ENCODE data around the gene NOL4L. TPM values are rescaled to one million over a fixed set of nuclear protein-coding genes. Genes with fewer than 3 reads are reported as not detected.

Gene NOL4L
- total RNA-seq, 1 experiment from 2014 or later = 31.7 TPM

DNA sequence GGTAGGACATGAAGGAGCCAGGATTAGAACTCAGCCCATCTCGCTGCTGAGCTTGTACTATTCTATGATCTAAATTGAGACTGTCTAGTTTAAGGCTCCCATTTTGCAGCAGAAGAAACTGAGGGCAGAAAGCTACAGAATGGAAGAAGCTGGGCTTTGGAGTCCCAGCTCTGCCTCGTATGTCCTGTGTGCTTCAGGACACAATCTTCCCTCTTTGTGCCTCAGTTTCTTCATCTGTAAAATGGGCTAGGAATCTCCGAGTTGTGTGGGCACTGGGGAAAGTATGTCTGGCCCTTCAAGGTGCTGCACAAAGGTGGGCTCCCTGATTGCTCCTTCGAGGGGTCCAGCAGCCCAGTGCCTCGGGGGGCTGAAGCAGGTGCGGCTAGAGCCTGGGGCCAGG is 20.7 kb downstream of the NOL4L start:
- H3K4ac ChIP-seq (ENCODE audit: low read depth, low read length) = no peak overlapping the region
- Mint-ChIP-seq H3K27ac (no peak overlapping the region), H3K36me3 (ENCODE audit: insufficient read depth in 1 of 3, low read depth in 3 of 3) (peaks cover 0 to 2% (median 0%) of the 10 kb centered on the region in 3 experiments; a peak in 1 of 7 replicates), H3K27me3 (ENCODE audit: low read depth) (peaks cover 34% of the 10 kb centered on the region), H3K4me3 (no peak overlapping the region), H3K9me3 (no peaks in the 10 kb centered on the region; a peak in 1 of 5 replicates), H3K4me1 (peaks cover 28 to 30% of the 10 kb centered on the region in 2 experiments)
- no peak overlapping the region for H3K9ac ChIP-seq (ENCODE audit: extremely low read depth, insufficient read length, low read length)
- H3K56ac ChIP-seq (ENCODE audit: insufficient read length, low read depth, low read length) = no peak overlapping the region
- H3K27me3 ChIP-seq (ENCODE audit: insufficient read depth, low read length) = no peaks in the 10 kb centered on the region
- no peak for DNase-seq
- no peak overlapping the region for H2BK5ac ChIP-seq (ENCODE audit: insufficient read length, low read length)
- no peak overlapping the region for H3T11ph ChIP-seq (ENCODE audit: low read length)
- H2BK12ac ChIP-seq (ENCODE audit: insufficient read length, low read depth, low read length) = no peak overlapping the region
- H3K23ac ChIP-seq (ENCODE audit: insufficient read length, low read depth, low read length) = no peak overlapping the region
- H3K79me2 ChIP-seq (ENCODE audit: insufficient read depth, low read length) = no peaks in the 10 kb centered on the region
- no peak overlapping the region for H3K27ac ChIP-seq (ENCODE audit: insufficient read length, low read depth, low read length)
- H2BK120ac ChIP-seq (ENCODE audit: low read depth, low read length, poor library complexity, severe bottlenecking) = no peak overlapping the region
- no peaks in the 10 kb centered on the region for H3K23me2 ChIP-seq (ENCODE audit: insufficient read length, low read depth, low read length, poor library complexity, severe bottlenecking)
- H3K9me3 ChIP-seq (ENCODE audit: control insufficient read depth, low read depth, low read length) = no peaks in the 10 kb centered on the region
- no peak overlapping the region for H4K5ac ChIP-seq (ENCODE audit: insufficient read length, low read depth, low read length)
- H2BK20ac ChIP-seq (ENCODE audit: low read depth, low read length, poor library complexity, severe bottlenecking) = no peak overlapping the region
- TF ChIP-seq CTCF (conservative IDR thresholded peaks at IDR 0.05) = no peak
- H4K20me1 ChIP-seq (ENCODE audit: control insufficient read depth, insufficient read depth, insufficient read length) = peaks cover 2% of the 10 kb centered on the region
- H2AFZ ChIP-seq (ENCODE audit: low read length) = no peak overlapping the region
- H3K79me1 ChIP-seq (ENCODE audit: insufficient read depth, low read depth, low read length, poor library complexity, severe bottlenecking) = no peaks in the 10 kb centered on the region
- H2AK5ac ChIP-seq (ENCODE audit: insufficient read length, low read length) = no peak overlapping the region
- WGBS (ENCODE audit: extremely low coverage, insufficient read length, low lambda C conversion rate) = no CpG with 5 or more reads among the region's 6 CpGs
- H4K8ac ChIP-seq (replicated peaks; ENCODE audit: insufficient read length, low read depth, low read length) = no peak overlapping the region
- no peak overlapping the region for H3K14ac ChIP-seq (ENCODE audit: insufficient read depth, low read length)
- H3K4me2 ChIP-seq (ENCODE audit: insufficient read depth, insufficient read length, low read length) = no peak overlapping the region
- H4K91ac ChIP-seq (ENCODE audit: insufficient read length, low read depth, low read length) = no peak overlapping the region
- H3K18ac ChIP-seq (ENCODE audit: insufficient read length, low read depth, low read length) = no peak overlapping the region
- no peaks in the 10 kb centered on the region for H3K4me1 ChIP-seq (ENCODE audit: insufficient read depth, low read length)
- H2BK15ac ChIP-seq (ENCODE audit: low read depth, low read length) = no peak overlapping the region
